Measurements from ENCODE around the gene ZNF77.
"Not testable (repeated sequence)": the region's sequence is repeated elsewhere in the genome, so short reads cannot be mapped to it uniquely, and the experiment has no call there.

The ZNF77 gene

DNA sequence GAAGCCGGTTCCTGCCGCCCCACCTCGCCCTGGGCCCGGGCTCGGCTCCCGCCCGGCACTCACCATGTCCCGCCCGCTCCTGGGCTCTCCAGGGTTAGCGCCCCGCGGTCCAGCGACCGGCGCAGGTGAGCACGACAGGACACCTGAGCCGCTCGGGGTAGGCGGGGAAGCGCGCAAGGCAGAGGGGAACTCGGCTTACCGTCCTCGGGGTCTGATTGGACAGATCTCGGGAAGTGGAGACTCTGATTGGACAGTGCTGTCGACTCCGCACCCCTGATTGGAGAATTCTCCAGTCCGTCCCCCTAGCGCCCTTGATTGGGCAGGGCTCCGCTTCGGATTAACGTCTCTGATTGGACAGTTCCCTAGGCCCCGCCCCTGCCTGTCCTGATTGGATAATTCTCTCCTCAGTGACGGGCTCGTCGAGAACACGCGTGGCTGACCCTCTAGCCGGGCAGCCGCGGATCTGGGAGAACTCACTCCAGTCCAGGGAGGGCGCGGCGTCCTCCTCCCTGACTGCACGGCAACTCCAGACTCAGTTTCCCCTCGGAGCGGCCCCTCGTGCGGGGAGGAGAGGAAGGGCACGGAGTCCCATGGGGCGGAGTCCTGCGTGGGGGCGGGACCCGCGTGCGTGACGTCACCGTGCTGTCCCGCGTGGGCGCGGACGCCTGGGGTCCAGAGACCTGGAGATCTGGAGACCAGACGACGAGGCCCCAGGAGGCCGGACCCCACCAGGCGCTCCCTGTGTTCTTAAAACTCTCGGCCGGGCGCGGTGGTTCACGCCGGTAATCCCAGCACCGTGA, at the start of gene ZNF77:
Gene ZNF77, minus strand, starts transcription at position 197 of the 800 bp plus-strand sequence. Its CDS starts 131 bp downstream, at position 66.
- peak; percentile 99 for DNase-seq

DNA sequence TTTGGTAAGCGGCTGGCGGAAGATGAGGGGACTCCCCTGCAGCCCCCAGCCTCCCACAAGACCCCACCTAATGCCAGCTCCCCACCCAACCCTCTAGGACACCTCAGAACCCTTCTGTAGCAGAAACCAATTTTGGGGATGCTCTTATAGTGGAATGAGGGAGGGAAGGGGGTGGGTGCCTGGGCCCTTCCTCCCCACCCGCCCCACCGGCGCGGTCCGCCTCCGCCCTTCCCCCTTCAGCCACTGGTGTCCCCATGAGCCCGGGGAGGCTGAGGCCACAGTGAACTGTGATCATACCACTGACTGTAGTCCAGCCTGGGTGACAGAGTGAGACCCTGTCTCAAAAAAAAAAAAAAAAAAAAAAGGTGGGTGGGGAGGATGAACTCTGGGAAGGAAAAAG, 48.8 kb upstream of the ZNF77 start:
- no peak for DNase-seq

DNA sequence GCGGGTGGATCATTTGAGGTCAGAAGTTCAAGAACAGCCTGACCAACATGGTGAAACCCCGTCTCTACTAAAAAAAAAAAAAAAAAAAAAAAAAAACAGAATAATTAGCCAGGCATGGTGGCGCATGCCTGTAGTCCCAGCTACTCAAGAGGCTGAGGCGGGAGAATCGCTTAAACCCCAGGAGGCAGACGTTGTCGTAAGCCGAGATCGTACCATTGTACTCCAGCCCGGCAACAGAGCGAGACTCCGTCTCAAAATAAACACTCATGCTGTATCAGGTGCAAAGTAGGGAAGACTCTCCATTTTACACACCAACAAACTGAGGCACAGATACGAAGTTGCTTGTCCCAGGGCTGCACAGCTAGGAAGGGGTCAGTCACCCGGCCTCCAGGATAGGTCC, 48.2 kb upstream of the ZNF77 start:
- DNase-seq, result no peak

GRCh38 chr19:2992333-2992732, 47.6 kb upstream of the ZNF77 start:
- not testable (repeated sequence) for DNase-seq

DNA sequence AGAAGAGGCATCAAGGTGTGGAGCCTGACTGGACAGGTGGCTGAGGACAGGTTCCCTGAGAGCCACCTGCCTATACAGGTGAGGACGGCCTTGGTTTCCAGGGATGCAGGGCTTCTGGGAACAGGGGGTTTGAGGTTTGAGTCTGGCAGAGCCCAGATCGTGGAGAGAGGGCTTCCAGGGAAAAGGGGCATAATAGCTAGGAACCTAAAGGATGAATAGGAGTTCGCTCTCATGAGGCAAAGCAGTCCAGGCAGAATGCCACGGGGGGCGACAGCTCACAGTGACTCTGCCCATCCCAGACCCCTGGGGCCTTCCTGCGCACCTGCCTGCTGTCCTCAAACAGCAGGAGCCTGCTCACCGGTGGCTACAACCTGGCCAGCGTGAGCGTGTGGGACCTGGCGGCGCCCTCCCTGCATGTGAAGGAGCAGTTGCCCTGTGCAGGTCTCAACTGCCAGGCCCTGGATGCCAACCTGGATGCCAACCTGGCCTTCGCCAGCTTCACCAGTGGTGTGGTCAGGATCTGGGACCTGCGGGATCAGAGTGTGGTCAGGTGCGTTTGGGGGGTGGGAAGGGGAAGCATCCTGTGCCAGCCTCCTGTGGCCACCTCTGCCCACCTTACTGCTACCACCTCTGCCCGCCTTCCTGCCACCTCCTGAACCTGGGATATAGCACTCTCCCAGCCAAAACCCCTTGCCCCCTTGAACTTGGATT, 44.6 kb upstream of the ZNF77 start:
- DNase-seq, result no peak

GRCh38 chr19:2988568-2988967, 43.8 kb upstream of the ZNF77 start:
- no peak for DNase-seq

GRCh38 chr19:2987797-2988196, 43.0 kb upstream of the ZNF77 start:
- DNase-seq, result no peak

GRCh38 chr19:2986951-2987524, 42.3 kb upstream of the ZNF77 start:
- DNase-seq, result no peak

GRCh38 chr19:2984215-2984528, 39.4 kb upstream of the ZNF77 start:
- DNase-seq, result no peak

GRCh38 chr19:2983351-2984214, 38.8 kb upstream of the ZNF77 start:
- no peak for DNase-seq

DNA sequence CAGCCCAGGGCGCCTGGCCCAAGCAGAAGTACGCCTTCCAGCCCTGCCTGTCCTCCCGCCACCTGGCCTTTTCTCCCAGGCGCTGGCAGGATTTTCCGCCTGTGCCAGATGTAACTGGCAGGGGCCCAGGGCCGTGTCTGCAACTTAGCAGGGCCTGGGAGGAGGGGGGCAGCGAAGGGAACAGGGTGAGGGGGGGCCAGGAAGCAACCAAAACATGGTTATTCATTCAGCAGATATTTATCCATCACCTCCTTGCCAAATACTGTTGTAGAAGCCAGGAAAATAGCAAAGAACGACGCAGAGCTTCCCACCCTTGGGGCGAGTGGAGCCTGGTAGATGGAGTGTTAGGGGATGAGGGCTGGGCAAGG, 38.2 kb upstream of the ZNF77 start:
- no peak for DNase-seq

- no peak for DNase-seq
Observed at GRCh38 chr19:2982561-2982960, 37.8 kb upstream of the ZNF77 start.

DNA sequence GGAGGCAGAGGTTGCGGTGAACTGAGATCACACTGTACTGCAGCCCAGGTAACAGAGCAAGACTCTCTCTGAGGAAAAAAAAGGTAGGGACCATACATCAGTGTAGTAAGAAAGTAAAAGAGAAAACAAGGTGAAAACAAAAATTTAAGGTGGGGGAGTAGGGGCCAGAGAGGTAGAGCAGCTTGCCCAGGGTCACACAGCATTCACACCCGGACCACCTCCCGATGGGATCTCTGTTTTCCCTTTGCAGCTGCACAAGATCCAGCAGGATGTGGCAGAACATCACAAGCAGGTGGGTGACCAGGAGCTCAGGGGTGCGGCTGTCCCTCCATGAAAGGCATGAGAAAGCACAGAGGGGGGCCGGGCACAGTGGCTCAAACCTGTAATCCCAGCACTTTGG, 37.1 kb upstream of the ZNF77 start:
- no peak for DNase-seq

DNA sequence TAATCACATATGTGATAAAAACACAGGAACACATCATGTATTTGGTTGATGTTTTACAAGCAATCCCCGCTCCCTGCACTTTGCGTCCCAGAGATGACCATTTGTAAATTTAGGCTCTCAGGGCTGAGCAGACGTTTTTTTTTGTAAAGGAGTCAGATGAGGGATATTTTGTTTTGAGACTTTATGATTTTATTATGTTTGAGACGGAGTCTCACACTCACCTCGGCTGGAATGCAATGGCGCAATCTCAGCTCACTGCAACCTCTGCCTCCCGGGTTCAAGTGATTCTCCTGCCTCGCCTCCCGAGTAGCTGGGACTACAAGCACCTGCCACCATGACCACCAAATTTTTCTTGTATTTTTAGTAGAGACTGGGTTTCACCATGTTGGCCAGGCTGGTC, 34.0 kb upstream of the ZNF77 start:
- DNase-seq, result no peak

DNA sequence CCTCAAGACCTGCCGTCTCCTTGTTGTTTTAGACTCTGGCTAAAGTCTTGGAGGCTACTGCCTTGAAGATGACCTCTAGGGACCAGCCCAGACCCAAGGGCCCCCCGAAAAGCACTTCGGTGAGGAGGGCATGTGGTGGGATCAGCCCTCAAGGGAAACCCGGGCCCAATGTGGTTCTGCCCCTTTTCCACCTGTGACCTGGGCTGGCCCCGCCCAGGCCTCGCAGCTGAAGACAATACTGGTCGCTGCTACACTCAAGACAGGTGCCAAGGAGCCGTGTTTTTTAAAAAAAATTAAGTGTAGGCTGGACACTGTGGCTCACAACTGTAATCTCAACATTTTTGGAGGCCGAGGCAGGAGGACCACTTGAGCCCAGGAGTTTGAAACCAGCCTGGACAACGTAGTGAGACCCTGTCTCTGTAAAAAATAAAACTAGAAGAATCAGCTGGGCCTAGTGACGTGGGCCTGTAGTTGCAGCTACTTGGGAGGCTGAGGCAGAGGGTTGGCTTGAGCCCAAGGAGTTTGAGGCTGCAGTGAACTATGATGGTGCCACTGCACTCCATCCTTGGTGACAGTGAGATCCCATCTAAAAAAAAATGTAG, 33.5 kb upstream of the ZNF77 start:
- DNase-seq, result no peak

DNA sequence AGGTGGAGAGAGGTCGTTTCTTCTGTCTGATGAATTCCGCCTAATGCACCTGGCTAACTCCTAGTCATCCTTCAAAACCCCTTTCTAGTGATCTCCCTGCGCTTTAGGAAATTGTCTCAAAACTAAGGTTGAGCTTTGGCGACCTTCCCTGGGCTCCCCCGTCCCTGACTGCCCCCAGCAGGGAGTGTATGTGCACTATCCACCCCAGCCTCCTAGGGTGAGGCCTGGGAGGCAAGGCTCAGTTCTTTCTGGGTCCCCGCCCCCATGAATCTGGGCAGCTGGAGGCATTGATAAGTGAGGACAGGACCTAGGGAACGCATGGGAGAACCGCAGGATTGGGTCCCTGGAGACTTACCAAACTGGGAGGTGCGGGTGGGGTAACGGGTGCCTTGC, 33.0 kb upstream of the ZNF77 start:
- DNase-seq, result no peak

DNA sequence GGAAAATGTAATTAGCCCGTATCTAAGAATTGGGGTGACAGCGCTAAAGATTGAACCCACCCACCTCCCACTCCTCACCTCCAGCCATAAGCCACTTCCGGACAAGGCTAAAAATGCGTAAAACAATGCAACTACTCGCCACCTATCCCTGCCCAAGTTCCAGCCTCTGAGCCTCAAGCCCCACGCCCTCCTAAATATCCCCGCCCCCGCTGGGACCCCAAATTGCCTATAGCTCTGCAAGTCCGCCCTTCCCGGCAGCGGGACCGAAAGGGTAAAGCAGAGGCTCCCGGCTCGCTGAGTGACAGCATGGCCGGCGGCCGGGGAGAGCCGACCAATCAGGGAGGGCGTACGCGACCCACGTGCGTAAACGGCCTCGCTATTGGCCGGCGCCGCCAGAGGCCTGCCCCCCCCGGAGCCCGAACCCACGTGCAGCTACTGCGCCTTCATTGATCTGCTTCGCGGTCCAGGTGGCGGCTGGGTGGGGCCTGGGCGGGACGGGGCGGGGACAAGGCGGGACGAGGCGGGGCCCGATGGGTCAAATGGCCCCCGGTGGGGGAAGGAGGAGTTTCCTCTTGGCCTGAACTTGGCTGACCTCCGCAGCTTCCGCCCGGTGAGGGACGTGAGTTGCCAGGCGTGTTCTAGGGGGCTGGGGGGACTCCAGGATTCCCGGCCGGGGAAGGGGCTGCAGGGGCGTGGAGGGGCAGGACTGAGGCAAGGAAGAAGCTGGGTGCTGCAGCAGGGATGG, 32.4 kb upstream of the ZNF77 start, which contains the start of gene TLE6:
Gene TLE6, plus strand, starts transcription at position 564 of the 745 bp plus-strand sequence. CDS start 670 bp downstream, outside the sequence.
- peak; percentile 92 for DNase-seq

- no peak for DNase-seq
Observed at GRCh38 chr19:2976609-2977000, 31.8 kb upstream of the ZNF77 start.

GRCh38 chr19:2974342-2975041, 29.7 kb upstream of the ZNF77 start:
- no peak for DNase-seq

DNA sequence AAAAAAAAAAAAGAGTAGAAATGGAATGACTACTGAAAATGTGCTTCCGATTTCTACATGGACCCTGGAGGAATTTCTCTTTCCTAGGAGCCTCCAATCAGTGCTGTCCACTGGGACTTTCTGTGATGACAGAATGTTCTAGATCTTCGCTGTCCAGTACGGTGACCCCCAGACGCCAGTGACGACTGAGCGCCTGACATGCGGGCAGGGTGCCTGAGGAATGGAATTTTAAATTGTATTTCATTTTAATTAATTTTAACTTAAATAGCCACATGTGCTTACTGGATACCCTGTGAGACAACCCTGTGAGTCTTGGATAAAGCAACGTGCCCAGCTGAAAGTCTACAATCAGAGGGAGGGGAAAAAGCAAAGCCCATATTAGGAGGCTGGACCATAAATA, 28.5 kb upstream of the ZNF77 start:
- no peak for DNase-seq

- no peak for DNase-seq
Observed at GRCh38 chr19:2970201-2970835, 25.5 kb upstream of the ZNF77 start.

Measured in activated T-cell treated with anti-CD3 and anti-CD28 coated beads, Interleukin-2, amount 50 U/mL, for 1 hour (primary cell).